COLO668 (cell line): ENCODE data around the gene FANCE.
"Not testable (repeated sequence)": the region's sequence is repeated elsewhere in the genome, so short reads cannot be mapped to it uniquely, and the experiment has no call there.

ENCODE experiments used
- DNase-seq: peaks from one replicate; lab custom pipeline; 2025; ENCODE audit not compliant: unreplicated experiment; lab: John Stamatoyannopoulos, UW

Gene FANCE

DNA sequence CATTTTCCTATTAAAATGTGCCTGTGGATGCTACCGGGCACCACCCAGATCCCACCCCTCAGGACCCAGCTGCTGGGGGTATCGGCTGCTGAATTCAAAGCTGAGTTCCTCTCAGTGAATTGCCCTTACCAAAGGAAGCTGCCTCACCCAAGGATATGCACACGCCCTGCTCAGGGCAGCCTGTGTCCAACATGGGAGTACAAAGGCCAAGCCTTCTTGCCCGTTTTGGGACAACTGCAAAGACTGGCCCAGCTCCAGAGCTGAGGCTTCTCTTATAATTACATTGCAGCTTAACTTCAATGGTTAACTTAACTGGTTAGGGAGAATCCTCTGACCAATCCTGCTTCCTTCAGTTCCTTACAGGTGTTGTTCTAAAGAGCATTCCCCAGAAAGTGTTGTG is 19.8 kb upstream of the FANCE start:
- DNase-seq = no peak

DNA sequence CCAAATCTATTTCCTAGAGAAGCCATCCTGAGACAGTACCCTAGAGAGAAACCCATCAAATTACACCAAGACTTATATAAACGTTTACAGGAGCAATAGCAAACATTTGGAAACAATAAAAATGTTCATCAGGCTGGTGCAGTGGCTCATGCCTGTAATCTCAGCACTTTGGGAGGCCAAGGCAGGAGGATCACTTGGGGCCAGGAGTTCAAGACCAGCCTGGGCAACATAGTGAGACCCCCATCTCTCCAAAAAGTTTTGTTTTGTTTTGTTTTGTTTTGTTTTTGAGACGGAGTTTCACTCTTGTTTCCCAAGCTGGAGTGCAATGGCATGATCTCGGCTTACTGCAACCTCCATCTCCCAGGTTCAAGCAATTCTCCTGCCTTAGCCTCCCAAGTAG is 19.4 kb upstream of the FANCE start:
- not testable (repeated sequence) for DNase-seq

DNA sequence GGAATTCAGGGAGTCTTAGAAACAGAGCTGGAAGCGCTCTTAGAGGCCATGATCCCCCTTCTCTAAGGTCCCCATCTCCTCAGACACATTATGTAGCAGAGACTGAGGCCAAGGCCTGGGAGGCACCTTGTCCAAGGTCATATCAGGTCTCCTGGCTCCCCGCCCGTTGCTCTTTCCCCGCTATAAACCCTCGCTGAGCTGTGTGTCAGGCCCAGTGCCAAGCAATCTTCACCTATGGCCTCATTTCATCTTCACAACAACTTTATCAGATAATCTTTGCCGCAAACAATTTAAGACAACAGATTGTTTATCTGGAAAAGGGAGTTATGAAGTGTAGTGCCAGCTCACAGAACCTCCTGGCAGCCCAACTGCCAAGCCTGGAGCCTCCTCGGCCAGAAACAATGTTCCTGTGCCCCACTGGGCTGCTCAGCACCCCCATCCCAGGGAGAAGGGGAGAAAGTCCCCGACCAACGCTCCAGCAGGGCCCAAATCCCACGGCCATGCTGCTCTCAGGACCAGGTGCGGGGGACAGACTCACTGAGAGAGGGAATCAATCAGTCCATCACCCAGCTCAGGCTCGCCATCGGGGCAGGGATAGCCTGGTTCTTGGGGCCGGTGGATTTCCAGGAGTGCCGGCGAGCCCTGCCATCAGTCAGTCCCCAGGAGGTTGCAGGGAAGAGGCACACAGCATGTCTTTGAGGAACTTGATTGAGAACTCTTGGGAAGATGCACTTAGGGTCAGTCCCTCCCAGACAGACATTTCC is 16.9 kb upstream of the FANCE start:
- no peak for DNase-seq

DNA sequence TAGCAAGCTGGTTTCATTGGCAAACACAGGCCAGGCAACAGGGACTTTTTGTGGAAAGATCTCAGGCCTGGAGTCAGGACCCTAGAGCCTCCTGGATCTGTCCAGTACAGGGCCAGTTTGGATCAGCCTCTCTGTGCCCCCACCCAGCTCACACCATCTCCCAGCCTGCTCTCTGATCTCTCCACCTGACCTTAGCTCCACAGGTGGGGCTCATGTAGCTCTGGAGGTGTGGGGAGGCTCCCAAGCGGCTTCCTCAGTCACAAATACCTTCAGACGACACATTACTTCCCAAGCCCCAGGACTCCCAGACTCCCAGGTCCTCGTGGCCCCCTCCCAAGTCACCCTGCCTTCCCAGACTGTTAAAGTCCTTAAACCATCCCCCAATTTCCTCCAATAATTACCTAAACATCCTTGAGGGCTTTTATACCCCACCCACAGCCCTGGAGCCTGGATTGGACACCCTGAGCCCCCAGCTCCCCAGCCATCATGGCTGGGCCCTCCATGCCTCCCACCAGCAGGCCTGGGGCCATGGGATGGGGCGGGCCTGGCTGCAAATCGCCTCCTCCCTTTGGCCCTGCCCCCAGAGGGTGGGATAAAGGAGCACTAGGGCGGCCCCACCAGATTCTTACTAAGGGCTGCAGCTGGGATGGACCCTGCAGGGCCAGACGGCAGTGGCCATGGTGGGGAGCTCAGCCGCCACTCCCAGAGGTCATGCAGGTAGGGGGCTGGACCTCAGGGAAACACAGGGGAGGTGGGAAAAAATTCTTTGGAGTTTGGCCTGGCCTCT is 15.9 kb upstream of the FANCE start:
- no peak for DNase-seq

DNA sequence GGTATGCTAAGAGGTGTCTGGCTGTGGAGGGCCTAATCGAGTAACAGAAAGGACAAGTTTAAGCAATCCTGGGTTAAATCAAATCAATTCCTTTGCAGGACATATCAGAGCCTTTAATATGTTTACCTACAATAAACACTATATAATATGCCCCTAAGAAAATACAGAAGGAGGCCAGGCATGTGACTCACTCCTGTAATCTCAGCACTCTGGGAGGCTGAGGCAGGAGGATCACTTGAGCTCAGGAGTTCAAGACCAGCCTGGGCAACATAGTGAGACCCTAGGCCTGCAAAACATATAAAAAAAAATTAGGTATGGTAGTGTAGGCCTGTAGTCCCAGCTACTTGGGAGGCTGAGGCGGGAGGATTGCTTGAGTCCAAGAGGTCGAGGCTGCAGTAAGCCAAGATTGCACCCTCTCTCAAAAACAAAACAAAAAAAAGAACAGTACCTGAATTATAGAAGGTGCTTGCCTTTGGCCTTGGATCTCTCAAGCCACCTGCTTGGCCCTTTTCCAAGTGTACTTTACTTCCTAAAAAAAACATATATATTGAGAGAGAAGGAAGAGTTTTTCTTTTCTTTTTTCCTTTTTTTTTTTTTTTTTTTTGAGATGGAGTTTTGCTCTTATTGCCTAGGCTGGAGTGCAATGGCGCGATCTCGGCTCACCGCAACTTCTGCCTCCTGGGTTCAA is 13.6 kb upstream of the FANCE start:
- DNase-seq = not testable (repeated sequence)

DNA sequence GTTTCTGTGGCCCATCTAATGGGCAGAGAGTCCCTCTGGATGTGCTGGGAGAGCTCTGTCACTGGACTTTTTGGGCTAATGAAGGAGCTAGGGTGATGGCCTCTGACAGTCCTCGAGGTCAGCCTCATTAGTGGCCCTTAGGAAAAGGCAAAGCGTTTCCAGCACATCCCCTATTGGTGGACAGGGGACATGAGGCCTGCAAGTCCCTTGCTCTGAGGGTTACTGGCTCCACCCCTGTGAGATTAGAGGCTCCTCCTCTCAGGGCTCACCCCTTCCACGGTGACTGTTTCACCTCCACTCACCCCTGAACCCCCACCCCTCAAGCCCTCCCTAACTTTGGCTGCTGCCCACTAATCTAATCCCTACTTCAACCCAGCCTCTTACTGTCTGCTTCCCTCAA is 12.8 kb upstream of the FANCE start:
- DNase-seq = no peak

DNA sequence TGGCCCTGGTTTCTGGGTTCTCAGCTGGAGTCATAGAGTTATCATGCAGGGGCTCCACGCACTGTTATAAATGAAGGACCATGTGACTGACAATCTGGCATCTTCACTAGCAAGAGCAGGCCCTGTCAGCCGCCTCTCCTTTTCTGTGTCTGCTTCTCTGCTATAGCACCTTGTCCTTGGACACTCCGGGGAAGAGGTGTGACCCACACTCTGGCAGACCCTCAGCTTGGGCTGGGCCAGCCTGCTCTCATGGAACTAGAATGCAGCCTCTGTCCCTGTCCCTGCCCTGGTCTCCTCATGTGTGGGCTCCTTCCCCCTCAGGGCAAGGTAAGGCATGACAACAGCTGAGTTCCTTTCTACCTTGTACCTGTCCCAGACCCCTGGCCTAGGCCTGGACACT is 10.9 kb upstream of the FANCE start:
- no peak for DNase-seq

DNA sequence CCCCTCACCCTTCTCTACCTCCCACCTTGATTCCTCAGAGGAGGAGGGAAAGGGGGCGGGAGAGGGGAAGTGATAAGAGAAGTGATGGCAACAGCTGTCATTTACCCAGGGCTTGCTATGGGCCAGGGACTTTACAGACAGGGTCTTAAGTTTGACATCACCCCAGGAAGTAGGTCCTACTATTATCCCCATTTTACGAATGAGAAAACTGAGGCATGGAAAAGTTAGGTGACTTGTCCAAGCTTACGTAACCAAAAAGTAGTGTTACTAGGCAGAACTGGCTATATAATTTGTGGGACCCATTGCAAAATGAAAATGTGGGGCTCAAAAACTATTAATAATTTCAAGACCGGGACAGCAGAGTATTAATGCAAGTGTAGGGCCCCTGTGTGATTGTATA is 10.5 kb upstream of the FANCE start:
- DNase-seq = no peak

DNA sequence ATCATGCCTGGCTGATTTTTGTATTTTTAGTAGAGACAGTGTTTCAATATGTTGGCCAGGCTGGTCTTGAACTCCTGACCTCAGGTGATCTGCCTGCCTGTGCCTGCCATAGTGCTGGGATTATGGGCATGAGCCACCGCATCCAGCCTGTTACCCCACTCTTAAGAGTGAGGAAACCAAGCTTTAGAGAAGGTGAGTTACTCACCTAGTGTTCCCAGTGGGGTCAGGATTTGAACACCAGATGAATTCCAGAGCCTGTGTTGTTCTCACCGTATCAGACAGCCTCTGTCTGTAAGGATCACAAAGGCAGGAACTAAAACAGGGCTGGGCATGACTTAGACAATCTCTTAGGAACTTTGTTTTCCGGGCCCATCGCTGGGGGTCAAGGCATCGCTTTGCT is 9.4 kb upstream of the FANCE start:
- DNase-seq = no peak

DNA sequence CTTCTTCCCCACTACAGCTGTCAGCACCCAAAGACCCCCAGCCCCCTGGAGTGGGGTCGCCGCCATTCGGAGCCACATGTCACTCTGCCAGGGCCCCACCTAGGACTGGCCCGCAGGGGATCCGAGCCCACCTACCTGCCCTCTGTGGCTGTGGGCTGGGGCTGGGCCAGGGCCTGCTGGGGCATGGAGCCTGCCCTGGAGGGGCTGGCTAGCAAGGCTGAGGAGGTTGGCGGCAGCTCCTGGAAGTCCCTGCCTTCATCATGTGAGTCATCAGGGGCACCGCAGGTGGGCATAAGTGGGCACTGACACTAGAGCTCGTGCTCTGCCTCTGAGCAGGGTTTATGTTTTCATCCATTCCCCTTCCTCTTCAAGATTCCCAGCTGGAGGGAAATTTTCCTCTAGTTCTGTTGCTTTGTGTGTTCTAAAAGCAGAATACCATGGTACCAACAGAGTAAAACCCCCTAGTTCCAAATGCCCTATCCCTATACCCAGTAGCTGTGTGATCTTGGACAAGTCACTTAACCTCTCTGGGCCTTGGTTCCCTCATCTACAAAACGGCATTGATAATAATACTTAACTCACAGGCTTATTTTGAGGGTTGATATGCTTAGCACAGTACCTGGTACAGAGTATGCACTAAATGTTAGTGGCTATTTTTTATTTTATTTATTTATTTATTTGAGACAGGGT is 8.7 kb upstream of the FANCE start:
- no peak for DNase-seq

DNA sequence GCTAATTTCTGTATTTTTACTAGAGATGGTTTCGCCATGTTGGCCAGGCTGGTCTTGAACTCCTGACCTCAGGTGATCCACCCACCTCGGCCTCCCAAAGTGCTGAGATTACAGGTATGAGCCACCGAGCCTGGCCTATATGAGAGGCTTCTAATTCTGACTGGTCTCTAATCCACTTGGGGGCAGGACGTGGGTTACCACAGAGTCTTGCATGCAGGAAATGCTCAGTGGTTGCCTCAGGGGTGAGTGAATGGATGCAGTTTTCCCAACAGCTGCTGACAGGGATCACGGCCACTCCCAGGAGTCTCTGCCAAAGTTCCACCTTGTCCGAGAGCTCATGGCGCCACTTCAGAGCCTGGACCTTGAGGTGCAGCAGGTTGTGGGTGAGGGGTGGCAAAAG is 6.4 kb upstream of the FANCE start:
- DNase-seq = no peak

DNA sequence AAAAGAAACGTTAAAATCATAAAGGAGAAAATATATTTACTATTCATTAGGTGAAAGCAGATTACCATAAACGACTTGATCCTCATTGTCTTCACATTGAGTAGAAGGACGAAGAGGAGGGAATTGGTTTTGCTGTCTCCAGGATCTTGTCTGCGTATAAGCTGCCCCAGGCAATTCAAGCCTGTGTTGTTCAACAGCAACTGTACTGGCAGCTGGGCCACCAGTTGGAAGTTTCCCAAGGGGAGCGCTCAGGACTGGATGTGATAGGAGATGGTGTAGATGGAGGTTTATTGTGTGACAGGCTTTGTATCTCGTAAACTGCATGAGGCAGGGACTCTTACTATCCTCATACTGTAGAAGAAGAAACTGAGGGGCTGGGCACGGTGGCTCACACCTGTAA is 3.9 kb upstream of the FANCE start:
- DNase-seq = no peak

DNA sequence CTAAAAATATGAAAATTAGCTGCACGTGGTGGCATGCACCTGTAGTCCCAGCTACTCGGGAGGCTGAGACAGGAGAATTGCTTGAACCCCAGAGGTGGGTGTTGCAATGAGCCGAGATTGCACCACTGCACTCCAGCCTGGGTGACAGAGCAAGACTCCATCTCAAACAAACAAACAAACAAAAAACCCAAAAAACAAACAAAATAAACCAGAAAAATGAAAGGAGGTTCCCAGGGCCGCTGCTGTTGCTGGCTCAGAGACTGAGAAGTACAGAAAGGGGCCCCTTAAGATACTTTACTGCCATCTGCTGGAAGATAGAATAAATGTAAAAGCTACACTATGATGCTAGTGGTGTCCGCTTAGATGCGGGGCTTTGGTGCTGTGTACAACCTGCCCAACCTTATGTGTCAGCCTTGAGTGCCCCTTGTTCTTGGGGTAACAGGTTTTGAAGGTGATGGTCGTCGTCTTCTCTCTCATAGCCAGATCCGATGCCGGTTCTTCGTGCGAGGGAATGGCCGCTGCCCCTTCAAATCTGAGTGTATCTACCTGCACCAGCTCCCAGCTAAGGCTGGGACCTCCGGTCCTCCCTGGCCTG is 2.8 kb upstream of the FANCE start:
- peak; percentile 9 for DNase-seq

DNA sequence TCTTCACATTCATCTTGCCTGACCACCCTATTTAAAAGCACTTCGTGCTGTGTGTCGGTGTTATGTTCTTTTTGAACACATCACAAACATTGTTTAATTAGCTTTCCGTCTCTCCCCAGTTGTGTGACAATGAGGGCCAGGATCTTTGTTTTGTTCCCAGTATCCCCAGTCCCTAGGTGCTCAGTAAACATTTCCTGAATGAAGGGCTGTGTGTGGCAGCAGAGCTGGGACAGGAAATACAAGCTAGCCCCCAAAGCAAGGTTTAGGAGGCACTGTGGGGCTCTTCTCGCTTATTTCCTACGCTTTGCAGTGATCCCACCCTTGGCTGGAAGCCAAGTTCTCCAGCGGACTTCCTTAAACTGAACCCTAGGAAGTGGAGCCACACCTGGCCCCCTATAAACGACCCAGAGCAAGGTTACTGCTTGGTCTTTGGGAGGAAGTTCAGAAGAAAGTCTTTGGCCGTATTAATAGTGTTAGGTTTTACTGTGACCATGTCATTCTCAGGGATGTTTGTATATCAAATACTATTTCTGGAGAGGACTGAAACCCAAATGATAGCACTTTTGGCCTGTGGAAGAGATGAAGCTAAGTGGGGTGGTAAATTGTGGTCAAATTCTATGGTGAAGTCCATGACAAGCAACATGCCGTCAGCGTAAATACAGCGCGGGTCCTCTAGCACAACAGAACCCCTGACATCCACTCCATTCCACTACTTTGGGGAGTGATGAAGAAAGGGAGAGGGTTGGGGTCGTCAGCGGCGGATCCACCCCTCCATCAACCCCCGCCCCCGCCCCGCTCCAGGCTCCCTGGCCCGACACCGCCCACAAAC is 570 bp upstream of the FANCE start:
- no peak for DNase-seq

DNA sequence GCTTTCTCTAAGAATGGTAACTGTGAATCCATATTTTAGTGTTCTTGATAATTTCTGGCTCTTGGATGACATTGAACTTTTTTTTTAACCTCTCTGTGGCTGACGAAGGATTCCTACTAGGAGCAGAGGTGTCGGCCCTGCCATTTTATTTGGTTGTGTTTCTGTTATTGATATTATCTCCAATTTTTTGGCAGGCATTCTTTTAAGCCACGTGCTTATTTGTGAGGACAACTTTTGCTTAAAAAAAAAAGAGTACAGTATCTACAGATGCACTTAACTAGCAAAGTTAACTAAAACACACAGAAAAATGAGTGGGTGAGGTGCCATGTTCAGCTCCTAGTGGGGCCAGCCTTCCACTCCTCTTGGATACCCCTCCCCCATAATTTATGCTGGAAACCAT is 1.1 kb downstream of the FANCE start:
- DNase-seq = no peak

DNA sequence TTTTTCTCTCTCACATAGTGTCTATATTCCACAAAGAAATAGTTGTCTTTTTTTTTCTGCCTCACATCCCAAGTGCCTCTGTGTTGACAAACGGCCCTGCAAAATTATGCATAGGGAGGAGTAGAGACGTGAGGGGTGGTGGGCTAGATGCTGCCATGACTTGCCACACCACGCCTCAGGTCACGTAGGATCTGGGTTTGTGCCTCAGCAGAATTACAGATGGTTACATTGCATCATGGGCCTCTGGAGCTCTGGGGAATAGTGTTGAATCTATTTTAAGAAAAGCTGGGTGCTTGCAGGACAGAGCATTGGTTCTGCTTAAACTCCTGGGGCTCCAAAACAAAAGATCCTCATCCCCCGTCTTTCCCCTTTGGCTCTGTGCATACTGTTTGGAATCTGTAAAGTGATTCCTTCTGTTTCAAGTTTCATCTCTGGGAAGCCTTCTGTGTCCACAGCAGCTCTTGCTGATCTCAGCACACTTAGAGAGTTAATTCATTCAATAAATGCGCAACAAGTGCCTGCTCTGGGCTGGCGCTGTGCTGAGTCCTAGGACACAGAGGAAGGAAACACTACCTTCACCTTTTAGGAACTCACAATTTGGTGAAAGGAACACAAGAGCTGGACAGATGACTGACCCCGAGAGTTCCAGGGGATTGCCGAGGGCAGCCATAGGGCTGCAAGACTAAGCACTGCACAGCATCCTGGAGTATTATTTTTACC is 2.4 kb downstream of the FANCE start:
- no peak for DNase-seq

DNA sequence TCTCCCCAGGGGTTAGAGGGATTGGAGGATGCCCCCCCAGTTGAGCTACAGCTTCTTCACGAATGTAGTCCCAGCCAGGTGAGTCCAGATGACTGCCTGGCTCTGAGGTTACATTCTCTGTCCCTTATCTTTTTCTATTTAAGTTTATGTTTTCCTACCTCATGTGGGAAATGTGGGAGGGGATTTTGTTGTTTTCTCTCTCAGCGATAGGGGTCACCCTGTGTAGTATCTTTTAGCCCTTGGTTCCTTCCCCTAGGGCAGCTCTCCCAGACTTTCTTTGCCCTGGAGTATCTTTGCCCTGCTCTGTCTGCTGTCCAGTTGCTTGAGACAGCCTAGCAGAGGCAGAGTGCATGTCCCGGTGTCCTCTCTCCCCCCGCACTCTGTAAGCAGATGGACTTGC is 5.8 kb downstream of the FANCE start:
- no peak for DNase-seq

DNA sequence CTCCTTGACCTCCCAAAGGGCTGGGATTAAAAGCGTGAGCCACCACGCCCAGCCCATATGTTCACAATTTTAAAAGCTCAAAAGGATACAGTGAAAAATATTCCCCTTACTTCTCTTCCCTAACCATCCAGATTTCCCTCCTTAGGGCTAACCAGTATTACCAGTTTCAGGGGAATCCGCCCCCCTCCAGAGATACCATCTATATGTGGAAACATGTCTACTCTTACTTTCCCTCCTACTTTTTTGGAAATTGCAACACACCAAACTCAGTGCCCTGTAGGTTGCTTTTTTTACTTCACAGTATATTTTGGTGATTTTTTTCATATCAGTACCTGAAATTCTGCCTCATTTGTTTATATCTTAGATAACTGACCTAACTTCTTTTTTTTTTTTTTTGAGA is 9.1 kb downstream of the FANCE start:
- no peak for DNase-seq

DNA sequence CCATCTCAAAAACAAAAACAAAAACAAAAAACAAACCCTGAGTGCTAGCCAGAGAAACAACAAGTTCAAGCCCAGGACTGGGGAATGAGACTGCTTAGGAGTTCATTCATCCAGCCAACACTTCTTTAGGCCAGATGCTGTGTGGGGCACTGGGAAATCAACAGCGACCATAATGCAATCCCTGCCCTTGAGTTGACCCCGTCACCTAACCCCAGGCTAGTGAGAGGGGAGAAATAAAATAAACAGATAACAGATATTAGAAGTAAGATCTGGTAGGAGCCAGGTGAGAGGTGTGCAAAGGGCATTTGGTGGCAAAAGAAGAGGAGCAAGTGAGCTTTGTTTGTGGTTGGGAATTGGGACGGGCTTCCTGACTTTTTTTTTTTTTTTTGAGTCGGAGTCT is 11.2 kb downstream of the FANCE start:
- DNase-seq = no peak

DNA sequence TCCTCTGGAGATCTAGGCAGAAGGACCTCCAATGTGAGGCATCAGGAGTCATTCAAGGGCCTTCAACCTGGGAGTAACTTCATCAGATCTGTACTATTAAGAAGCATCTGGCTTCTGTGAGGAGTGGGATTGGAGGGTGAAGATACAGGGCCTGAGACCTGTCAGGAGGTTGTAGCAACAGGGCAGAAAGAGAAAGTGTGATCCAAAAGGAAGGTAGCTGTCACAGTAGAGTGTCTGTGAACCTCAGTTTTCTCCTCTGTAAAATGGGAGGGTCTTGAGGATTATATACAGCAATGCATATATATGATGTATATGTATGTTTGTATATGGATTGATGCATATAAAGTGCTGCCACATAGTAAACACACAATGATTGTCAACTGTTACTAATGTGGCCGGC is 13.5 kb downstream of the FANCE start:
- no peak for DNase-seq
